Epithelial cell of proximal tubule (primary cell): Measurements from ENCODE around the gene DHFR2. TPM values are rescaled to one million over a fixed set of nuclear protein-coding genes. Genes with fewer than 3 reads are reported as not detected.
"Not testable (repeated sequence)": the region's sequence is repeated elsewhere in the genome, so short reads cannot be mapped to it uniquely, and the experiment has no call there.

Experiments
- DNase-seq: peaks from one replicate; pipeline ENCODE4 v3.0.0-alpha.2; 2011; ENCODE audit warnings: low read depth
- H3K4me3 ChIP-seq: 2 replicates; pipeline ENCODE4 v1.5.1; 2011; ENCODE audit warnings: low read depth, mild to moderate bottlenecking, low read length
- total RNA-seq: library from RNA; depleted of rRNA; stranded (reverse); fragments of >200 nt; gene quantifications from 2 replicates; pipeline ENCODE4 v1.2.3, GENCODE V29; 2015
- TF ChIP-seq, protein P1 (sequence below): conservative IDR thresholded peaks from 2 replicates; pipeline ENCODE4 v1.5.1; 2012; ENCODE audit warnings: low read depth, mild to moderate bottlenecking, low read length

Gene DHFR2
- total RNA-seq, 1 donor from 2014 or later = 0.92 TPM

DNA sequence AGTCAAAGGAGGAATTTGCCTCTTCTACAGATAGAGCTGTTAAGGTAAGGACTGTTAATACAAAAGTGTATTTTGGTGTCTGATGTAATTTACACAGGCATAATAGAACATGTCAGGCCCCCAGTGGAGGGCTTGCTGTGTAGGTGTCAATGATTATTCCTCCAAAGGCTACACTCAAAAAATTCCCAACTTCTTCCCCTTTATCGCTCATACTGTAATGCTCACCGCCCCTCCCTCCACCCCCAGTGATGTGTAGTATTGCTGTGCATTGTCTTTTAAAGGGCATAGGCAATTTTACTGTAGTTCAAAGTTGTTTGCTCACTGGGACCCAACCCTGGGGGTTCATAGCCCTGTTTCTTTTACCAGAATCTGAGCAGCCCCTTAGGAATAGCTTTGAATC, 32.4 kb upstream of the DHFR2 start:
- no peak for DNase-seq
- TF ChIP-seq, protein P1, sequence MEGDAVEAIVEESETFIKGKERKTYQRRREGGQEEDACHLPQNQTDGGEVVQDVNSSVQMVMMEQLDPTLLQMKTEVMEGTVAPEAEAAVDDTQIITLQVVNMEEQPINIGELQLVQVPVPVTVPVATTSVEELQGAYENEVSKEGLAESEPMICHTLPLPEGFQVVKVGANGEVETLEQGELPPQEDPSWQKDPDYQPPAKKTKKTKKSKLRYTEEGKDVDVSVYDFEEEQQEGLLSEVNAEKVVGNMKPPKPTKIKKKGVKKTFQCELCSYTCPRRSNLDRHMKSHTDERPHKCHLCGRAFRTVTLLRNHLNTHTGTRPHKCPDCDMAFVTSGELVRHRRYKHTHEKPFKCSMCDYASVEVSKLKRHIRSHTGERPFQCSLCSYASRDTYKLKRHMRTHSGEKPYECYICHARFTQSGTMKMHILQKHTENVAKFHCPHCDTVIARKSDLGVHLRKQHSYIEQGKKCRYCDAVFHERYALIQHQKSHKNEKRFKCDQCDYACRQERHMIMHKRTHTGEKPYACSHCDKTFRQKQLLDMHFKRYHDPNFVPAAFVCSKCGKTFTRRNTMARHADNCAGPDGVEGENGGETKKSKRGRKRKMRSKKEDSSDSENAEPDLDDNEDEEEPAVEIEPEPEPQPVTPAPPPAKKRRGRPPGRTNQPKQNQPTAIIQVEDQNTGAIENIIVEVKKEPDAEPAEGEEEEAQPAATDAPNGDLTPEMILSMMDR = no peak
- no peak overlapping the region for H3K4me3 ChIP-seq

DNA sequence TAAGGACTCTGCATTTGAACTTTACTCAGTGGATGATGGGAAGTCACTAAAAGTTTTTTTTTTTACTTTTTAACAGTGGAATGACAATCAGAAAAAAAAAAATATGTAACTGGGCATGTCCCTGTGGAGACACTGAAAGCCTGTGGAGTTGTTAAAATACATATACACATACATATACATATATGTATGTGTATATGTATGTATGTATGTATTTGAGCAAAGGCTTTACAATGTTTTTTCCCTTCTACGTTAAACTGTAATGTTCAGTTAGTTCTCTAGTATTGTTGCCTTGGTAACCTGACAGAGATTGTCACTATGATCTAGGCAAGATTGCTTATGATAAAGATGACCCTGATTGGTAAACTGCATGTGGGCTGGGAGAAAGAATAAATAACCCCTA, 30.4 kb upstream of the DHFR2 start:
- TF ChIP-seq, protein P1 = no peak
- no peak for DNase-seq

DNA sequence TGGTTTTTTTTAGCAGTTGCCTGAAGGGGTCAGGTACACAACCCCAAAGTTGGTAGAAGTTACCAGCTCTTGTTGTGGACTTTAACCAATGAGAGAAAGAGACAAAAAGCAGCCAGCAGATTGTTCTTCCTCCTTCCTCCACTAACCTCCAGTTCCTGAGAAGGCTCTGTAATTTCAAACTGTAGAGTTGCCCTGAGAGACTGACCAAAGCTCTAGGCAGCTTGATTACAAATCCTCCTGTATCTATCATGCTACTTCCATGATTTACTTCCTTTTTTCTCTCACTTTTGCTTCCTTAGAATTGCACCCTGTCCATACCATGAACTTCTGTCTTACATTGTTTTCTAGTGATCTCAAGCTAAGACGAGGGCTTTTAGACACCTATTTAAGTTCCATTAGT, 29.4 kb upstream of the DHFR2 start:
- H3K4me3 ChIP-seq = no peak overlapping the region
- TF ChIP-seq, protein P1 = no peak
- DNase-seq = no peak

More for the DNA sequence above, 30.4 kb upstream of the DHFR2 start:
- no peak overlapping the region for H3K4me3 ChIP-seq

DNA sequence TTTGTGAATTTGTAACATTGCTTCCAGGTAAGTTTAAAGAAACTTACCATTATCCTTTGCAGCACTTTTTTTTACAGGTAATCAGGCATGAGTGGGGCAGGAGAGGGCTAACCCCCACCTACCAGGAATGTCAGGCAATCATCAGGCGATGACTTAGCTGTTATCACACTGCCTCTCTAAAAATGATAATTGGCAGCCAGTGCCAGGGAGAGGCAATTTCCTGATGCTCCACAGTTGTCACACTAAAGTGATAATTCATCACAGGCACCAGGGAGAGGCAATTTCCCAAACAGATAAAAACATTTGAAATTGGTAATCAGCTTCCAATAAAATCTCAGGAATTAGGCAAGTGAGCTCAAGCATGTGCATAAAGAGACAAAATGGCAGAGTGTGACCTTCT, 26.4 kb upstream of the DHFR2 start:
- no peak overlapping the region for H3K4me3 ChIP-seq
- DNase-seq = no peak
- TF ChIP-seq, protein P1 = no peak

DNA sequence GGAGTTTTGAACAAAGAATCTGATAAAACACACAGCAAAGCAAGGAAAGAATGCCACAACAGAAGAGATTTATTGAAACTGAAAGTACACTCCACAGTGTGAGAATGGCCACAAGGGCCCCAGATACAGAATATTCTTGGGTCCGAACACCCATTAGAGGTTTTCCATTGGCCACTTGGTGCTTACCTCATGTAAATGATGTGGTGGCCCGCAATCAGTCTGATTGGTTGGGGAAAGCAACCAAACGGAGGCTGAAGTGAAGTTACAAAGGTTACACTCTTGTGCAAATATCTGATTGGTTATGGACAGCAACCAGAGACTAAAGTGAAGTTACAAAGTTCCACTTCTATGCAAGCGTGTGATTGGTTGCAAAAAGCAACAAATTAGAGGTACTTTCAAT, 20.5 kb upstream of the DHFR2 start:
- TF ChIP-seq, protein P1 = no peak
- DNase-seq = no peak
- no peak overlapping the region for H3K4me3 ChIP-seq

DNA sequence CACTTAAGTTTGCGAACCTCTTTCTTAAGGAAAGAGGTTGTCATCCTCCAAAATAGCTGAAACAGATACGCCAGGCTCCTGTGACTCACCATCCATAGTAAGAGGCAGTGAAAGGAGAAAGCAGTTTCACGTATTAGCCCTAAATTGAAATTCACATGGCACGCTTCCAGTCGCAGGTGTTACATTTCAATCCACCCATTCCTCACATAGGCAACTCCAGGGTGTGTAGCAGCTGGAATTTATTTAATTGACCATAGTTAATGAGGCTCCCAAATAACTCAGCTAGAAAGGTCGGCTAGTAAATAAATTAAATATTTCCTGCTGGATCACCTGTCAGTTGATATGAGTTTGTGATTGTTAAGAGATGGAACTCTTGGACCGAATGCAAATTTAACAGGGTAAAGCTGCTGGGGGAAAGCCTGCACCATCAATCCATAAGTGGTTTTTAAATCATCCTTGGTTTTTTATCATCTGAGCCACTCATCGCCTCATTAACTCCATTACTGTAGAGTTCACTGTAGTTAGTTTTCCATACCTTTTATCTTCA, 19.7 kb upstream of the DHFR2 start:
- no peak overlapping the region for H3K4me3 ChIP-seq
- no peak for DNase-seq
- TF ChIP-seq, protein P1 = no peak

DNA sequence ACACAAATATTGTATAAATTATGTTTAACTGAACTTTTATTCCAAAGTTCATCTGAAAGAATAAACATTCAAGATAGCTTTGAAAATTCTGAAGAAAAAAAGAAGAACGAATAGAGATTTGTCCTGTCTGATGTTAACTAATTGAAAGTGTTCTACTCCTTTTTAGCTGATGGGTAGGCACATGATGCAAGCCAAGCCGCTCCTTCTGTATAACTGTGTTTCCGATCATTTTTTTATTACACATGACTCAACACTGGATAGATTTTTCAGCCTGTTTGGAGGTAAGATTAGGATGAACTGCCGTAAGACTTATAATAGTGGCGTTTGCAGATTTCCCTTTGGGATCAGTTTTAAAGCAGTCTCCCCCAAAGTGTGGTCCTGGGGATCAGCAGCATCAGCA, 19.2 kb upstream of the DHFR2 start:
- no peak overlapping the region for H3K4me3 ChIP-seq

DNA sequence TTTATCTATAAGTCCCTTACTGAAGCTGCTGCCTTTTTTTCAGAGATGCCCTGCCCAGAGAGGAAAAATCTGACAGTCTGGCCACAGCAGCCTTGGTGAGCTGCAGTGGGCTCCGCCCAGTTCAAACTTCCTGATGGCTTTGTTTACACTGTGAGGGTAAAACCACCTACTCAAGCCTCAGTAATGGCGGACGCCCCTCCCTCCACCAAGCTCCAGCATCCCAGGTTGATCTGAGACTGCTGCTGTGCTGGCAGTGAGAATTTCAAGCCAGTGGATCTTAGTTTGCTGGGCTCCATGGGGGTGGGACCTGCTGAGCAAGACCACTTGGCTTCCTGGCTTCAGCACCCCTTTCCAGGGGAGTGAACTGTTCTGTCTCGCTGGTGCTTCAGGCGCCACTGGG, 17.8 kb upstream of the DHFR2 start:
- not testable (repeated sequence) for DNase-seq, H3K4me3 ChIP-seq

More for the DNA sequence above, 19.2 kb upstream of the DHFR2 start:
- TF ChIP-seq, protein P1 = no peak
- no peak for DNase-seq
